NCI-H128 (cell line): ENCODE measurements around the gene TNRC6C.
"Not testable (repeated sequence)": the region's sequence is repeated elsewhere in the genome, so short reads cannot be mapped to it uniquely, and the experiment has no call there.

Experiments used
- DNase-seq: peaks from one replicate; lab custom pipeline; 2025; ENCODE audit not compliant: unreplicated experiment; lab: John Stamatoyannopoulos, UW

The TNRC6C gene

DNA sequence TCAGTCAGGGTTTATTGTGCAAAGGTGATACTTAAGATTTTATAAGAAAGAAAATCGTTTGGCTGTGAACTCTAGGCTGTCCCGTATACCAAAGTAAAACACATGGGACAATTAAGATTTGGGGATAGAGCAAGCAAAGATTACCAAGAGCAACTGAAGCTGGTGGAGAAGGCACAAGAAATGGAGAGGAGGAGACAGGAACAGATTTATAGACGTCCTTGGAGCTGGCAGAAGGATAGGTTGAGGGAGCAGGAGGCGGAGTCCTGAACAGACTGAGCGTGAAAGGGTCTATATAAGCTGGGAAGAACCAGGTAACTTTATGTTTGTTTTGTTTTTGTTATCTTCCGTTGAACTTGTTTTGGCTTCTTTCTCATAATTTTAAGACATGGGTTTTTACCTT, 3.8 kb downstream of the TNRC6C start:
- DNase-seq: no peak

DNA sequence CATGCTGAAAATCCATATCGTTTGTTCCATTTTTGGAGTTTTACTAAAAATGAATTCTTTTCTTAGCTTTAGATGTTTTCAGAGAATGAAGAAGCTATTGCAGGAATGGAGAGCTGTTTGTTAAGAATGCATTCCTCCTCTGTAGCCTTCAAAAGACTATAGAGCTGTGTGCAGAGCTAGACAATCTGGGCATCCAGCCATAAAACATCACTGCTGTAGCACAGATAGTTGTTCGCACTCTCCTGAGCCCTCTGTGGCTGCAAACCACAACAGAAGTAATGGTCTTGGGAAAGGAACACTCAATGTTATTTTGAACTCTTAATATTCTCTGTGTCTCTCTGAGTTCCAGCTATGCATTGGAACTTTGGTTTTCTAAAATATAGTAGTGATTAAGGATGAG, 4.9 kb downstream of the TNRC6C start:
- peak; percentile 7 for DNase-seq

DNA sequence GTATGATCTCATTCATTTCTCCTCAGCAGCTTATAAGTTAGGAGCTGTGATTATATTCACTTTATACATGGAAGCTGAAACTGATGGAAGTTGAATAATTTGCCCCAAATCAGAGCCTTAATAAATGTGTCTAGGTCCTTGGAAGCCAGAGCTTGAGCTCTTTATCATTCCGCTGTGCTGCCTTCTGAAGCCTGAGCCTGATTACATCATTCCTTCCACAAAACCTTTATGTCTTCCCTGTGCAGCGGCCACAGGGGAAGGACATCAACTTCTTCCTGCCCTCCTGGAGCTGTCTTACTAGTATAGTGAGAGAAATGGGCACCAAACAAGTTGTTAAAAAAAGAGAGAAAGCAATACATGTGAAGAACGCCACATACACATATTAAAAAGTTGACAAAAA, 6.8 kb downstream of the TNRC6C start:
- no peak for DNase-seq

GRCh38 chr17:77966476-77966875, 8.0 kb downstream of the TNRC6C start:
- DNase-seq: no peak

DNA sequence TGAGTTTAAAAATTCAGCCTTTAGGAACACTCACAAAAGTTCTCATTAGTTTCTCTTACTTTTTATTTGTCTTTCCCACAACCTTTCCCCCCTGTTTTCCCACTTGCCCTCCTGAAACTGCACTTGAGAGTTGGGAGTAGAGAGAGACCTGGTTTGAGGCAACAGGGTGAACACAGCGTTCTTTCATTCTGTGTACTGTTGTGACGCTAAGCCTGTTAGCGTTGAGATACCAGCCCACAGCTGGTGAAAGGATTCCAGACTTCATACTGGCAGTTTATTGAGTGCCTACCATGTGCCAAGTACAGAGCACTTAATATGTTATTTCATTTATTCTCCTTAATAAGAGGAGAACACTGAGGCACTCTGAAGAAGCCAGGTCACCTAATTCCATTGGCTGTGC, 10.3 kb downstream of the TNRC6C start:
- no peak for DNase-seq

DNA sequence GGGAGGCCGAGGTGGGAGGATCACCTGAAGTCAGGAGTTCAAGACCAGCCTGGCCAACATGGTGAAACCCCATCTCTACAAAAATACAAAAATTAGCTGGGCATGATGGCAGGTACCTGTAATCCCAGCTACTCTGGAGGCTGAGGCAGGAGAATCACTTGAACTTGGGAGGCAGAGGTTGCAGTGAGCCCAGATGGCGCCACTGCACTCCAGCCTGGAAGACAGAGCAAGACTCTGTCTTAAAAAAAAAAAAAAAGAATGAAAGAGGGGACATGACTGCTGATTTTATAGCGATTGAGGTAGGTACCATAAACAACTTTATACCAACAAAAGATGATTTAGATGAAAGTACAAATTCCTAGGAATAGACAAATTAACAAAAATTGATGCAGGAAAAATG, 13.8 kb downstream of the TNRC6C start:
- not testable (repeated sequence) for DNase-seq

DNA sequence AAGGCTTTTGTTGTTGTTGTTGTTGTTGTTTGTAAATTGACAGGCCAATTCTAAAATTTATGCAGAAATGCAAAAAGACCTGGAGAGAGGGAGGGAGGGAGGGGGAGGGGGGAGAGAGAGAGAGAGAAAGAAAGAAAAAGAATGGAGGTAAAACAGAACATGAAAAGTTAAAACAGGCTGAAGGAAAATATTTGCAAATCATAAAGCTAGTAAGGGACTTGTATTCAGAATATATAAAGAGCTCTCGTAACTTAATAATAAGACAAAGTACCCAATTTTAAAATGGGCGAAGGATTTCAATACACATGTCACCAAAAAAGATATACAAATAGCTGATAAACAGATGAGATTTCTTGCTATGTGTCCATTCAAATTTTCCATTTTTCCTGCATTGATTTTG, 15.4 kb downstream of the TNRC6C start:
- DNase-seq: no peak

DNA sequence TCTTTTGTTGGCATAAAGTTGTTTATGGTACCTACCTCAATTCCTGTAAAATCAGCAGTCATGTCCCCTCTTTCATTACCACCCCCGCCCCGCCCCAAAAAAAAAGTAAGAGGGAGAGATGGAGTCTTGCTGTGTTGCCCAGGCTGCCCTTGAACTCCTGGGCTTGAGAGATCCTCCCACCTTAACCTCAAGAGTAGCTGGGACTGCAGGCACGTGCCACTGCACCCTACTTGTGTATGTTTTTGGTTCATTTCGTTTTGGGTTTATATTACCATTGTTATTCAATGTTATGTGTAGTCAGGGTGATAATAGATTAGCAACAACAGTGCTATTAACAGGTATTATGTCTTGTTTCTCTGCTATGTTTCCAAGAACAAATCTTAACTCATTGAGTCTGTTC, 15.9 kb downstream of the TNRC6C start:
- no peak for DNase-seq

GRCh38 chr17:77982430-77982829, 23.9 kb downstream of the TNRC6C start:
- DNase-seq: not testable (repeated sequence)

DNA sequence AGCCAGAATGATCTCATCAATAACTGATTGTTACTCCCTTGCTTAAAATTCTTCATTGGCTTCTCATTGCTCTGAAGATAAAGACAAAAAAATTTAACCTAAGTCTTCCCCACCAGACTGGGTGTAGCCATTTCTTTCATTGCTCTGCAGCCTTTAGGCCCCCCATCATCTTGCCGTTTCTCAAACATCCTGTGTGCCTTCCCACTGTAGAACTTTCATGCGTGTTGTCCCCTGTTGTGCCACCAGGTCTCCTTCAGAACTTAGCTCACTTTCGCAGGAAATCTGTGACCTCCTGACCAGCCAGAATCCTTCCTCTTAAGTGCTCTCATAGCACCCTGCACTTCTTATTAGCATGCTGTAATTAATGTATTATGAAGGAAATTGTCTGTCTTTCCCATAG, 31.8 kb downstream of the TNRC6C start:
- no peak for DNase-seq

GRCh38 chr17:77993735-77994134, 35.2 kb downstream of the TNRC6C start:
- not testable (repeated sequence) for DNase-seq

DNA sequence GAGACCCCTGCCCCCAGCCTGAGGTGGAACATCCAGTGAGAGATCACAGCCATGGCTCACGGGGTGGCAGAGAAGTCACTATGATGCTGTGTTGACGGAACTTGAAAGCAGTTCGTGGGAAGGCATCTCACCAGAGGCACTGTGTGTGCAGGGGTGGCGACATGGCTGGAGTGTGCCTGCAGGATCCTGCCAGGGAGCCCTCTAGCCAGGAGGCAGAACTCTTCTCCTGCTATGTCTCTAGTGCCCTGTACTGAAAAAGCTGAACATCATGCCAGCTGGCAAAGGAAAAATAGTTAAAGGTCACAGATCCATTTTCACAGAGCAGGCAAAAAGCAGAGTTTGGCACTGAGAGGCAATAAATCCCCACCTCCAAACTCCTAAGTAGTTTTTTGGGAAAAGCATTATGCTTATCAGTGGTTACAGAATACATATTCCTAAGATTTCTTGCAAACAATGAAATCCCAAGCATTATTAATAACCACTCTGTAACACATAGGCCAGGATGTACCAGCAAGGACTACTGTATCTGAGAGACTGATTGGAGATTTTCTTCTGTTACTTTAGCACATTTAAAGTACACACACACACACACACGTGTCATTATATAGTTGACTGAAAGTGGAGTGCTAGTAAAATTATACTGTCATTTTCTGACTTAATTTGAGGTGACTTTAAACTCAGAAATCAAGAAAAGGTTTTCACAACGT, 36.8 kb downstream of the TNRC6C start:
- no peak for DNase-seq

DNA sequence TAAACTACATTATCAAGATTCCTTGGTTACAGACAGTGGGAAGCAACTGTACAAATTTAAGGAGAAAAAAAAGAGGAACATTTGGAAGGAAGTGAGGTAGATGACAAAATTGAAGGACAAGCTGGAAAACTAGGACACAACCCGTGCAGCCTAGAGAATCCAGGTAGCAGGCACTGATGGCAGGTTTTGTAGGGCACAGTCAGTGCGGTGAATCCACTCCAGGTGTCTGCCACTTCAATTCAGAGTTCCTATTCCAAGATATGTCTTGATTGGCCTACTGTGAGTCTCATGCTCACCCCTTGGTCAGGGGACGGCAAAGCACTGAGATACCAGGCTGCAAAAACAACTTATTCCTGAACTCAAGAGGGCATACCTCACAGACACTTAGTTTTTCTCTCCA, 37.8 kb downstream of the TNRC6C start:
- no peak for DNase-seq

GRCh38 chr17:77999413-78000173, 41.1 kb downstream of the TNRC6C start:
- DNase-seq: no peak

GRCh38 chr17:78000341-78000740, 41.8 kb downstream of the TNRC6C start:
- DNase-seq: no peak

- DNase-seq: no peak
Measured at GRCh38 chr17:78001182-78001581, 42.7 kb downstream of the TNRC6C start.

DNA sequence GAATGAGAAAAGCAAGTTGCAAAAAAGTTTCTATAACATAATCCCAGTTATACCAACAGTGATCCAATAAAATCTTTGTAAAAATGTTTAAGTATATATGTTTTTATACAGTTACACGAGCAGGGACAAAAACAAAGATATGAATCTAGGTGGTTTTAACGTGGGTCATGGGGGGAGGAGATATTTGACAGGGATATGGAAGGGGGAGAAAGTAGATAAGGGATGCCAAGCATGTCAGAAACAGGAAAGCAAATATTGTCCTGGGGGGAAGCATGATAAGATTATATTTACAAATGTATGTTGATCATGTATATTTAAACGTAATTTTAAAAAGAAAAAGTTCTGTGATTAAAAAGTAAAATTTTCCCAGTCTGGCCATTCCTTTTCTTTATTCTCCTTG, 43.1 kb downstream of the TNRC6C start:
- DNase-seq: no peak

- DNase-seq: no peak
Measured at GRCh38 chr17:78002166-78002565, 43.7 kb downstream of the TNRC6C start.

GRCh38 chr17:78005452-78006171, 47.1 kb downstream of the TNRC6C start:
- no peak for DNase-seq

GRCh38 chr17:78006338-78006737, 47.8 kb downstream of the TNRC6C start:
- no peak for DNase-seq

GRCh38 chr17:78007647-78008046, 49.1 kb downstream of the TNRC6C start:
- no peak for DNase-seq

DNA sequence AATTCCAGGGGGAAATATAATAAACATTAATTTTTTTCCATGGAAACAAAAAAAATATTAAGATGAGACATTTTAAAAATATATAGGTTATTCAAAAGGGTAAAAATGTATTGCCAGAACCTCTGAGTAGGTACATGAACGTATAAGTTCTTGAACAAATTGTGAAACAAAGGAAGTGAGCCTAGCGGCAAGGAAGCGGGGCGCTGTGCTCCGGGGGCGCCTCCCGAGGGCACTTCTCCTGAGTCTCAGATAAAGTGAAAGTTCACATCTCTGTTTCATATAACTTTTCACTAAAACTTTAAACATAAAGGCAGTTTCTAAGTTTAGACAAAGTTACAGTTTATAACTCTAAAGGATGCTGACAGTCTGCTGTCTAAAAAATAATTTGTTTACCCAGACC, 52.3 kb downstream of the TNRC6C start:
- DNase-seq: no peak
